ENCODE measurements around the gene PRPSAP1. TPM values are rescaled to one million over a fixed set of nuclear protein-coding genes. Genes with fewer than 3 reads are reported as not detected.

PRPSAP1 gene
- total RNA-seq, 2 experiments from 2014 or later: 30.9 to 31.3 TPM

- no peaks in the 10 kb centered on the region for H3K4me1 Mint-ChIP-seq
- no peaks in the 10 kb centered on the region for H3K9me3 Mint-ChIP-seq
- no peak for DNase-seq
These were observed 60.6 kb downstream of the PRPSAP1 start for GRCh38 chr17:76293106-76293505.

GRCh38 chr17:76292567-76292966, 61.1 kb downstream of the PRPSAP1 start:
- Mint-ChIP-seq H3K36me3 (no peaks in the 10 kb centered on the region), H3K27ac (no peak overlapping the region), H3K4me1 (no peaks in the 10 kb centered on the region), H3K9me3 (no peaks in the 10 kb centered on the region), H3K4me3 (no peak overlapping the region), H3K27me3 (no peaks in the 10 kb centered on the region)
- DNase-seq: no peak

More at GRCh38 chr17:76293106-76293505, 60.6 kb downstream of the PRPSAP1 start:
- Mint-ChIP-seq H3K4me3 (no peak overlapping the region), H3K27me3 (no peaks in the 10 kb centered on the region), H3K27ac (no peak overlapping the region), H3K36me3 (no peaks in the 10 kb centered on the region)

DNA sequence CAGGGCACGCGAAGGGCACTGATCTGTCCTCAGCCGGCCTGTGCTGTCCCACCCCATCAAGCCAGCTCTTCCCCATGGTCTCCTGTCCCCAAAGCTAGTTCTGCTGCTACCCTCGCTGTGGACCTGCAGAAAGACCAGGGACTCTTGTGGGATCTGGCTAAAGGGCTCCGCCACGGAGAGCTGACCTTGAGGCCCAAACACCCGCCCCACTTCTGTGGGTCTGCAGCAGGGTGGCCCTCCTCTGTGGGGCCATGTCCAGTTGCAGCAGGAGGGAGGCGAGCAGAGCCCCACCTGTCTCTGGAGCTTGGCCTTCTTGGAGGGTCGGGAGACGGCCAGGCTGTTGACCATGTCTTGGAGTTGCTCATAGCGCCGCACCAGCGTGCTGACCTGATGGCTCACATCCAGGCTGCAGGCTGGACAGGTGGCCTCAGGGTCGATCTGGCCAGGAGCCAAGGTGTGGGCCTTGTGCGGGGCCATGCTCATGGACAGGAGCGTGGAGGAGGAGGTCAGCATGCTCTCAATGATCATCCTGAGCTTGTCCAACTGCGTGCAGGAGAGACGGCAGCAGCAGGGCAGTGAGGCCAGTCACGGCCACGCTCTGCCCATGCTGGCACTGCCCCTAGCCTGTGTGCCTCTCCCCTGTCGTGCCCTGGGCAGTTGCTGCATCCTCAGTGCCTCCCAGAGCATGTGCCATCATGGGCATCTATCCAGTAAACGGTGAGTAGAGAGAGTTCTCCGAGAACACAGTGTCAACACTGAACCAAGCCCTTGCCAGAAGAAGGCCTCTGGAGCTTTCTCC, 71.9 kb downstream of the PRPSAP1 start:
- H3K4me3 Mint-ChIP-seq: no peak overlapping the region
- no peaks in the 10 kb centered on the region for H3K27me3 Mint-ChIP-seq
- H3K36me3 Mint-ChIP-seq: no peaks in the 10 kb centered on the region
- H3K9me3 Mint-ChIP-seq: no peaks in the 10 kb centered on the region
- H3K4me1 Mint-ChIP-seq: peaks cover 4% of the 10 kb centered on the region
- DNase-seq: no peak
- no peak overlapping the region for H3K27ac Mint-ChIP-seq

GRCh38 chr17:76280650-76281049, 73.1 kb downstream of the PRPSAP1 start:
- no peak overlapping the region for H3K4me3 Mint-ChIP-seq
- H3K27ac Mint-ChIP-seq: no peak overlapping the region
- no peak for DNase-seq
- H3K27me3 Mint-ChIP-seq: no peaks in the 10 kb centered on the region
- H3K9me3 Mint-ChIP-seq: no peaks in the 10 kb centered on the region
- peaks cover 12% of the 10 kb centered on the region for H3K4me1 Mint-ChIP-seq
- no peaks in the 10 kb centered on the region for H3K36me3 Mint-ChIP-seq

DNA sequence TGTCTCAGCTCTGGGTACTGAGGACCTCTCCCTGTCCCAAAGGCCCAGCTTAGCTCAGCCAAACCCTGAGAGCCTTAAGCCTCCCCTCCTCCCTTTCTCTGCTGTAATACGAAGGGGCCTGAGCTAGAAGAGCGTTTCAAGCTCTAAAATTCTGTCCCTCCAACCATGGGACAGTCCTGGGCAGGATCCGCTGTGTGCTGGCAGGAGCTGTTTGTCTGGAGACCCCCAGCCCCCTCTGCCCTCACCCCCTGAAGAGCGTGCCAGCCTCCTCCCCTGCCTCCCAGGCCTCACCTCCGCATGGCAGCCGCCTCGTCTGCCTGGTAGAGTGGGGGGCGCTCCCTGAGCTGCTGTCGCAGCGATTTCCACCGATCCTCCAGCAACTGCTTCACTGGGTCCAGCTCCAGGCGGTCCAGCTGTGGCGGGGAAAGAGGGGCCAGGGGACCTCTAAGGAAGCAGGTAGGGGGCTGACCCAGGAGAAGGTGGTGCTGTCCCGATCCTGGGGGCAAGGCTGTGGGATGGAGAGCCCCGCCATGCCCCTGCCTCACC, 73.9 kb downstream of the PRPSAP1 start:
- Mint-ChIP-seq H3K27ac (no peak overlapping the region), H3K4me1 (peaks cover 18% of the 10 kb centered on the region), H3K4me3 (no peak overlapping the region), H3K36me3 (no peaks in the 10 kb centered on the region), H3K9me3 (no peaks in the 10 kb centered on the region), H3K27me3 (no peaks in the 10 kb centered on the region)
- DNase-seq: no peak

DNA sequence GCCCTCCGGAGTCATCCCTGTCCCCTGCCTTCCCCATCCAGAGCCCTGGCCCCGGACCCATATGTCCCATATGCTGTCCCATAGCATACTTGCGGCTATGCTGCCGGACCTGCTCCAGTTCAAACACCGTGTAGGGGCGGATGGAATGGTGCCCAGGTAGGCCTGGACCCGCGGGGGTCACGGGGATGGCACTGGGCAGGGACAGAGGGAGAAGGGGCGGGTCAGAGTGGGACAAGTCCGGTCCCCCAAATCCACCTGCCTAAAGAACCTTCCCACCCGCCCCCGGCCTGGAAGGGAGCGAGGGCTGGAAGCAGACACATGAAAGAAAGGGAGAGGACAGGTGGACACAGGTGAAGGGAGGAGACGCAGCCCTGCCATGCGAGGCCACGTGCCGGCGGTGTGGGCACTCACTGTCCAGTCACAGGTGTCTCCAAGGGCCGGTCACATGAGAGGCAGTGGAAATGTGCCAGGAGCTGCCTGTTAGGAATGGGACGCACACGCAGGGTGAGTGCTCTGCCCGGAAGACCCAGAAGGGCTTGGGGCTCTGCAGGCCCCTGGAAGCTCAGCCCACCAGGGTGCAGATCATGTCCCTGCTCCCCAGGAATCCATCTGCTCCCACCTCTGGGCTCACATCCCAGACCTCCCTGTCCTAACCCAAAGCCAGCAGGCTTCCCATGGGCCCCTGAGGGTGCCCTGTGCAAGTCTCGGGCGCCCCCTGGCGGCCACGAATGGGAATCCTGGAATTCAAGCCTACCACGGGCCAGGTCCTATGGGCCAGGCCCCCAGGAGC, 74.6 kb downstream of the PRPSAP1 start:
- Mint-ChIP-seq H3K4me3 (no peak overlapping the region), H3K27ac (no peak overlapping the region), H3K4me1 (peaks cover 24% of the 10 kb centered on the region), H3K9me3 (no peaks in the 10 kb centered on the region), H3K27me3 (no peaks in the 10 kb centered on the region), H3K36me3 (no peaks in the 10 kb centered on the region)
- DNase-seq: peak; percentile 80

GRCh38 chr17:76278268-76278908, 75.3 kb downstream of the PRPSAP1 start:
- Mint-ChIP-seq H3K27ac (no peak overlapping the region), H3K4me1 (peaks cover 31% of the 10 kb centered on the region)
- no peak for DNase-seq

DNA sequence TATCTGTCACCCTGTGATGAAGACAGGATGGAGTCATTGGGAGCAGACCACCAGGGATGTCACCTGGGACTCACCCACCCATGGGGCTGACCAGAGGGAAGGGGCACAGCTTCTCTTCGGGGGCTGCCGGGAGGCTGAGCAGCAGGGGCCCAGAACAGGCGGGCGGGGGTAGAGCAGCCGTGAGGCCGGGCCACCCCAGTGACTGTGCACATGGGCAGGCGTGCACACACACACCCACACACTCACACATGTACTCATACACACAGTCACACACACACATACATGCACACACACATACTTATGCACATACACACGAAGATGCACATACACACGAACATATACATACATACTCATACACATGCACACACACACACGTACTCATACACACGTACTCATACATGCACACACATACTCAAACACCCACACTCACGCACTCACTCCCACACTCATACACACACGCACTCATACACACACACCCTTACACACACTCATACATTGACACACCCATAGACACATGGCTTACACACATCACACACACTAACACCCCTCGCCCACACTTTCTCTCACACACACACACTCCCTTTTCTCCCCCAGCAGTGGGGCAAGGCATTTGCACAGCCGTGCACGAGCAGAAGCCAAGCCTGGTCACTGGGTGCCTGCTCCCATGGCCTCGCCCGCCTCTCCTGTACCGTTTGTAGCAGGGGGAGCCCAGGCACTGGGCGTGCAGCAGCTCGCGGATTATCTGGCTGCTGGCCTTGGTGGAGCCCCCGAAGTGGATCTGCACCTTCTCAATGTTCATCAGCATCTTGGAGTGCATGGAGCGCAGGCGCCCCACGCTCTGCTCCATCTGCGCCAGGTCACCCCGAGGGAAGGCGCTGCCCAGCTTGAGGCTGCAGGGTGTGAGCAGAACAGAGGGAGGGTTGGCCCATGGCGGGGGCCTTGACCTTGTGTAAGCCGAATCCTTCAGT, 76.1 kb downstream of the PRPSAP1 start:
- Mint-ChIP-seq H3K9me3 (no peaks in the 10 kb centered on the region), H3K4me1 (peaks cover 38% of the 10 kb centered on the region), H3K36me3 (no peaks in the 10 kb centered on the region), H3K4me3 (no peak overlapping the region), H3K27ac (no peak overlapping the region), H3K27me3 (no peaks in the 10 kb centered on the region)
- no peak for DNase-seq

More at GRCh38 chr17:76278268-76278908, 75.3 kb downstream of the PRPSAP1 start:
- Mint-ChIP-seq H3K9me3 (no peaks in the 10 kb centered on the region), H3K4me3 (no peak overlapping the region), H3K36me3 (no peaks in the 10 kb centered on the region), H3K27me3 (no peaks in the 10 kb centered on the region)

DNA sequence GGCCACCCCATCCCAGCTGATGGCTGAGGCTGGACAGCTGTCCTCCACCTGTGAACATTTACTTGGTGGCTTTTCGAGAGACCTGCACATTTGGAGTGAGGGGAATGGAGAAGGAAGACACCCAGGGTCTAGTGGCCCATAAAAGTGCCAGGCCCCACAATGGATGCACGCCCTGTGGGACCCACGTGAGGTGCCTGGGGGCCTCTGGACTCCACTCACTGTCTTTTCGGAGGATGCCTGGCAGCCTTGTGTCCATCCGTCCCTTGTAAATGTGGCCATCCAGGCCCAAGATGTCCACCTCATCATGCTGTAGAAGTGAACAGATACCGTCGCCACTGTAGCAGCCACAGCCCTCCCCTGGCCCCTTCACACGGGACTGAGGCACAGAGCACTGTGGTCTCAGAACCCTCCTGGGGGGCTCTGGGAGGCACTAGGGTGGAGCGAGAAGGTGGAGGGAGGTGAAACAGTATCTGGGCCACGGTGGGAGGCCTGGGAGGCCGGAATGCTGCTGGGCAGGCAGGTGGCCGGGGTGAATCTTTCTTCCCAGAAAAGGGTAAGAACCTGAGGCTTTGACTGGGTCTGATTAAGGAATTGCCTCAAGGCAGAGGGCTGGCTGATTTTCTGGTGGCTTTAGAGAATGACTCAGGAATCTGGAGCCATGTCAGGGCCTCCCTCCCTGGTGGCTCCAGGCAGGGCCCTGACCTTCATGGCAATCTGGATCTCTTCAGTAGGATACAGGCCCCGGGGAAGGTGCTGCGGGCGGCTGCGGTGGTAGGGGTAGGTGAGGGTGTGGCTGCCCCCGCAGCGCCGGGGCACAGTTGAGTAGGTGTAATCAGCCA, 77.0 kb downstream of the PRPSAP1 start:
- no peak for DNase-seq
- no peaks in the 10 kb centered on the region for H3K9me3 Mint-ChIP-seq
- H3K27me3 Mint-ChIP-seq: no peaks in the 10 kb centered on the region
- no peak overlapping the region for H3K4me3 Mint-ChIP-seq
- peaks cover 2% of the 10 kb centered on the region for H3K36me3 Mint-ChIP-seq
- peaks cover 40% of the 10 kb centered on the region for H3K4me1 Mint-ChIP-seq
- H3K27ac Mint-ChIP-seq: peak overlapping the region; percentile 68

DNA sequence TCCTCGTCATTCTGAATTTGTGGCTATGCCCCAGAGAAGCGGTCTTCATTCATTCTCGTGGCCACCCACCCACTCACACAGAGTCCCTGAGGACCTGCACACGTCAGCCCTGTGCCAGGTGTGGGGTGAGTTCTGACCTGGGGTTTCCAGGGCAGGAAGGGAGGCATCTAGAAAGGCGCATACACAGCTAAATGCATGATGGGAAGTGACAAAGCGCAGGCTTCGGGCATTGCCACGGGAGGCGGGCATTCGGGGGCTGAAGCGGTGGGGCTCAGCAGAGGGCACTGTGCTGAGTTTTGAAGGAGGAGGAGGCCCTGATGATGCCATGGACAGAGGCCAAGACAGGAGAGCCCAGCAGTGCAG, 77.7 kb downstream of the PRPSAP1 start:
- Mint-ChIP-seq H3K36me3 (peaks cover 8% of the 10 kb centered on the region), H3K9me3 (no peaks in the 10 kb centered on the region), H3K4me1 (peaks cover 44% of the 10 kb centered on the region), H3K27me3 (no peaks in the 10 kb centered on the region), H3K27ac (peak overlapping the region; percentile 39), H3K4me3 (no peak overlapping the region)
- DNase-seq: no peak

- peaks cover 47% of the 10 kb centered on the region for H3K4me1 Mint-ChIP-seq
- no peak overlapping the region for H3K4me3 Mint-ChIP-seq
- no peak for DNase-seq
- peak overlapping the region; percentile 48 for H3K27ac Mint-ChIP-seq
- H3K27me3 Mint-ChIP-seq: no peaks in the 10 kb centered on the region
- peaks cover 13% of the 10 kb centered on the region for H3K36me3 Mint-ChIP-seq
- H3K9me3 Mint-ChIP-seq: no peaks in the 10 kb centered on the region
These were observed 78.2 kb downstream of the PRPSAP1 start for GRCh38 chr17:76275382-76276068.

GRCh38 chr17:76274112-76274956, 79.4 kb downstream of the PRPSAP1 start:
- no peaks in the 10 kb centered on the region for H3K9me3 Mint-ChIP-seq
- H3K4me1 Mint-ChIP-seq: peaks cover 51% of the 10 kb centered on the region
- peaks cover 21% of the 10 kb centered on the region for H3K36me3 Mint-ChIP-seq
- peak overlapping the region; percentile 87 for H3K4me3 Mint-ChIP-seq
- DNase-seq: no peak
- peak overlapping the region; percentile 100 for H3K27ac Mint-ChIP-seq
- no peaks in the 10 kb centered on the region for H3K27me3 Mint-ChIP-seq
